ENCODE measurements around the gene ZFR2.
A peak's percentile ranks its signal among the peaks of the same experiment; 100 is the strongest.
"Not testable (repeated sequence)": the region's sequence is repeated elsewhere in the genome, so short reads cannot be mapped to it uniquely, and the experiment has no call there.

ZFR2 gene

GRCh38 chr19:3868770-3869456 is at the start of gene ZFR2:
ZFR2 (minus strand) TSS chr19:3869038; CDS start chr19:3869017, 21 bp downstream.
- DNase-seq, result peak; percentile 51

- DNase-seq, result no peak
Measured at GRCh38 chr19:3916033-3916432, 47.2 kb upstream of the ZFR2 start.

- no peak for DNase-seq
Measured at GRCh38 chr19:3914199-3914598, 45.4 kb upstream of the ZFR2 start.

GRCh38 chr19:3910105-3910504 is 41.3 kb upstream of the ZFR2 start:
- no peak for DNase-seq

- no peak for DNase-seq
Measured at GRCh38 chr19:3908266-3909054, 39.6 kb upstream of the ZFR2 start.

- DNase-seq, result no peak
Measured at GRCh38 chr19:3907626-3908265, 38.9 kb upstream of the ZFR2 start.

- no peak for DNase-seq
Measured at GRCh38 chr19:3904233-3904632, 35.4 kb upstream of the ZFR2 start.

GRCh38 chr19:3902317-3902973 is 33.6 kb upstream of the ZFR2 start:
- no peak for DNase-seq

- DNase-seq, result no peak
Measured at GRCh38 chr19:3899531-3900294, 30.9 kb upstream of the ZFR2 start.

GRCh38 chr19:3898426-3898825 is 29.6 kb upstream of the ZFR2 start:
- DNase-seq, result no peak

GRCh38 chr19:3897936-3898335 is 29.1 kb upstream of the ZFR2 start:
- no peak for DNase-seq

GRCh38 chr19:3895788-3896187 is 26.9 kb upstream of the ZFR2 start:
- no peak for DNase-seq

GRCh38 chr19:3894959-3895358 is 26.1 kb upstream of the ZFR2 start:
- DNase-seq, result not testable (repeated sequence)

GRCh38 chr19:3893509-3894179 is 24.8 kb upstream of the ZFR2 start:
- DNase-seq, result no peak

GRCh38 chr19:3890591-3890990 is 21.8 kb upstream of the ZFR2 start:
- no peak for DNase-seq

GRCh38 chr19:3882041-3882384 is 13.2 kb upstream of the ZFR2 start:
- no peak for DNase-seq

GRCh38 chr19:3881272-3882040 is 12.6 kb upstream of the ZFR2 start:
- DNase-seq, result no peak

GRCh38 chr19:3880471-3881271 is 11.8 kb upstream of the ZFR2 start, which contains the start of gene ATCAY:
ATCAY (plus strand) TSS chr19:3880685; CDS start chr19:3885768, 5,083 bp downstream.
- DNase-seq, result no peak

- DNase-seq, result no peak
Measured at GRCh38 chr19:3879656-3880055, 10.8 kb upstream of the ZFR2 start.

GRCh38 chr19:3874695-3875094 is 5.9 kb upstream of the ZFR2 start:
- DNase-seq, result not testable (repeated sequence)

All from stimulated activated CD4-positive, alpha-beta T cell treated with anti-CD3 and anti-CD28 coated beads, Interleukin-15, amount 100 ng/mL, for 24 hours (primary cell).